PC-9 (cell line): ENCODE results near the gene MAP3K20. TPM values are rescaled to one million over a fixed set of nuclear protein-coding genes. Genes with fewer than 3 reads are reported as not detected.

Source experiments
- BruUV-seq: library from RNA; stranded (reverse); fragments of 400-500 nt; replicated peaks from 2 replicates; lab custom pipeline; 2021; lab: Mats Ljungman, UMichigan
- CTCF ChIA-PET: fragments of 300-600 bp; sonication (Branson Sonifier 250); formaldehyde crosslinking; loops from one replicate; lab custom pipeline; 2022; ENCODE audit warnings: antibody characterized with exemption; lab: Charles Lee
- POLR2A ChIA-PET: fragments of 300-600 bp; sonication (Branson Sonifier 250); formaldehyde crosslinking; loops from one replicate; lab custom pipeline; 2022; ENCODE audit warnings: antibody characterized with exemption; ENCODE audit not compliant: unreplicated experiment; lab: Charles Lee
- DNase-seq, 2 experiments: peaks; one replicate each; pipeline versions ENCODE4 v3.0.0 to v3.0.0-alpha.2; 2015 to 2022; ENCODE audit warnings: mixed read lengths in 1 of 2
- H2AFZ ChIP-seq: fragments of 200-600 bp; sonication (generic); 2 replicates; pipeline ENCODE4 v1.8.1; 2017; ENCODE audit warnings: antibody characterized with exemption
- H3F3A ChIP-seq: fragments of 200-600 bp; sonication (generic); 2 replicates; pipeline ENCODE4 v1.8.1; 2017; ENCODE audit warnings: antibody characterized with exemption, mild to moderate bottlenecking, low read depth; ENCODE audit not compliant: insufficient read depth
- H3K27ac ChIP-seq: fragments of 200-600 bp; sonication (generic); 2 replicates; pipeline ENCODE4 v1.6.1; 2016; ENCODE audit warnings: mixed run types
- H3K27me3 ChIP-seq: fragments of 200-600 bp; sonication (generic); 2 replicates; pipeline ENCODE4 v1.6.1; 2016; ENCODE audit warnings: low read depth, mixed run types; ENCODE audit not compliant: insufficient read depth
- H3K36me3 ChIP-seq: fragments of 200-600 bp; sonication (generic); 2 replicates; pipeline ENCODE4 v1.6.1; 2016; ENCODE audit warnings: low read depth, mixed run types
- H3K4me1 ChIP-seq: fragments of 200-600 bp; sonication (generic); replicated peaks from 2 replicates; pipeline ENCODE4 v1.6.1; 2016; ENCODE audit warnings: mixed run types; ENCODE audit not compliant: insufficient read depth
- H3K4me2 ChIP-seq: fragments of 200-600 bp; sonication (generic); 2 replicates; pipeline ENCODE4 v1.6.1; 2017; ENCODE audit warnings: mixed run types
- H3K4me3 ChIP-seq: fragments of 200-600 bp; sonication (generic); 2 replicates; pipeline ENCODE4 v1.6.1; 2016; ENCODE audit warnings: mixed run types
- H3K79me2 ChIP-seq: fragments of 200-600 bp; sonication (generic); 2 replicates; pipeline ENCODE4 v1.6.1; 2017; ENCODE audit warnings: low read depth, mixed run types
- H3K9me2 ChIP-seq: fragments of 200-600 bp; sonication (generic); 2 replicates; pipeline ENCODE4 v1.8.1; 2017; ENCODE audit warnings: mild to moderate bottlenecking; ENCODE audit not compliant: insufficient read depth
- H3K9me3 ChIP-seq: fragments of 200-600 bp; sonication (generic); 2 replicates; pipeline ENCODE4 v1.8.1; 2016; ENCODE audit warnings: low read depth; ENCODE audit not compliant: insufficient read depth
- H4K20me1 ChIP-seq: fragments of 200-600 bp; sonication (generic); 2 replicates; pipeline ENCODE4 v1.8.1; 2017; ENCODE audit not compliant: insufficient read depth
- CTCF ChIP-seq: fragments of 200-600 bp; sonication (generic); conservative IDR thresholded peaks from 2 replicates; pipeline ENCODE4 v1.6.1; 2017; ENCODE audit warnings: mixed run types, antibody characterized with exemption, mild to moderate bottlenecking, moderate library complexity
- EZH2 ChIP-seq: fragments of 200-600 bp; sonication (generic); IDR thresholded peaks from 2 replicates; pipeline ENCODE4 v1.8.0; 2017; ENCODE audit warnings: antibody characterized with exemption, low read depth
- intact Hi-C: fragments of 100-400 bp; cut with micrococcal nuclease; formaldehyde crosslinking; loops from one replicate; pipeline ENCODE4 v1.10.0; 2022; ENCODE audit not compliant: unreplicated experiment
- total RNA-seq: library from RNA; stranded (reverse); gene quantifications from 2 replicates; pipeline ENCODE4 v1.2.3, GENCODE V29; 2021

The MAP3K20 gene
- total RNA-seq, 1 experiment from 2014 or later: 58.5 TPM

- no peaks in the 10 kb centered on the region for H3K27me3 ChIP-seq
- no peak overlapping the region for H2AFZ ChIP-seq
- H3K79me2 ChIP-seq: no peaks in the 10 kb centered on the region
- TF ChIP-seq CTCF: no peak
- no peak for TF ChIP-seq EZH2
- DNase-seq: no peak
- no peaks in the 10 kb centered on the region for H3K9me3 ChIP-seq
- BruUV-seq: no TSS peak
- H3K27ac ChIP-seq: no peak overlapping the region
- POLR2A ChIA-PET: no interaction called here
- CTCF ChIA-PET: interaction anchor here (0.6 kb wide), 1 partner anchor 1068 kb away, joined by 3 read pairs; no protein-coding TSS in a partner anchor
- H3K9me2 ChIP-seq: no peaks in the 10 kb centered on the region
- intact Hi-C loops: no loop called here
- no peaks in the 10 kb centered on the region for H3K4me1 ChIP-seq
- no peak overlapping the region for H3K4me3 ChIP-seq
- H3K4me2 ChIP-seq: no peak overlapping the region
- no peaks in the 10 kb centered on the region for H3K36me3 ChIP-seq
- no peaks in the 10 kb centered on the region for H3F3A ChIP-seq
- no peaks in the 10 kb centered on the region for H4K20me1 ChIP-seq
Observed at GRCh38 chr2:173231465-173231864, 155.8 kb downstream of the MAP3K20 start.

GRCh38 chr2:173232956-173233744 is 157.5 kb downstream of the MAP3K20 start:
- Histone ChIP-seq H3K4me1 (no peaks in the 10 kb centered on the region), H3K4me3 (no peak overlapping the region), H3K36me3 (no peaks in the 10 kb centered on the region), H3K27me3 (no peaks in the 10 kb centered on the region), H3F3A (no peaks in the 10 kb centered on the region), H4K20me1 (no peaks in the 10 kb centered on the region), H3K79me2 (no peaks in the 10 kb centered on the region), H3K9me3 (no peaks in the 10 kb centered on the region), H3K9me2 (no peaks in the 10 kb centered on the region), H2AFZ (no peak overlapping the region), H3K27ac (no peak overlapping the region), H3K4me2 (no peak overlapping the region)
- no TSS peak for BruUV-seq
- ChIA-PET CTCF (no interaction called here), POLR2A (no interaction called here)
- no peak for TF ChIP-seq CTCF
- intact Hi-C loops: no loop called here
- no peak for DNase-seq

- Histone ChIP-seq H3K9me2 (no peaks in the 10 kb centered on the region), H3K9me3 (no peaks in the 10 kb centered on the region), H3K27ac (no peak overlapping the region), H3F3A (no peaks in the 10 kb centered on the region), H3K4me3 (no peak overlapping the region), H4K20me1 (no peaks in the 10 kb centered on the region), H3K36me3 (peaks cover 8% of the 10 kb centered on the region; the same call in 1 of the 2 replicates), H3K4me1 (no peaks in the 10 kb centered on the region), H3K79me2 (no peaks in the 10 kb centered on the region), H3K4me2 (no peak overlapping the region), H2AFZ (no peak overlapping the region), H3K27me3 (no peaks in the 10 kb centered on the region)
- TF ChIP-seq EZH2 (no peak), CTCF (no peak)
- ChIA-PET POLR2A (no interaction called here), CTCF (no interaction called here)
- intact Hi-C loops: no loop called here
- no peak for DNase-seq
- no TSS peak for BruUV-seq
Observed at GRCh38 chr2:173235947-173236803, 160.5 kb downstream of the MAP3K20 start.
